GM18511 (cell line): Measurements from ENCODE around the gene SPATA9.
A peak's percentile ranks its signal among the peaks of the same experiment; 100 is the strongest.

Experiments used
- ATAC-seq: cut with Tn5 transposase; IDR thresholded peaks from one replicate; pipeline ENCODE4 v1.9.1; 2021; ENCODE audit warnings: mild to moderate bottlenecking, moderate library complexity; ENCODE audit not compliant: unreplicated experiment

SPATA9 gene, protein sequence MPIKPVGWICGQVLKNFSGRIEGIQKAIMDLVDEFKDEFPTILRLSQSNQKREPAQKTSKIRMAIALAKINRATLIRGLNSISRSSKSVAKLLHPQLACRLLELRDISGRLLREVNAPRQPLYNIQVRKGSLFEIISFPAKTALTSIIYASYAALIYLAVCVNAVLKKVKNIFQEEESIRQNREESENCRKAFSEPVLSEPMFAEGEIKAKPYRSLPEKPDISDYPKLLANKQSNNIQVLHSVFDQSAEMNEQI

DNA sequence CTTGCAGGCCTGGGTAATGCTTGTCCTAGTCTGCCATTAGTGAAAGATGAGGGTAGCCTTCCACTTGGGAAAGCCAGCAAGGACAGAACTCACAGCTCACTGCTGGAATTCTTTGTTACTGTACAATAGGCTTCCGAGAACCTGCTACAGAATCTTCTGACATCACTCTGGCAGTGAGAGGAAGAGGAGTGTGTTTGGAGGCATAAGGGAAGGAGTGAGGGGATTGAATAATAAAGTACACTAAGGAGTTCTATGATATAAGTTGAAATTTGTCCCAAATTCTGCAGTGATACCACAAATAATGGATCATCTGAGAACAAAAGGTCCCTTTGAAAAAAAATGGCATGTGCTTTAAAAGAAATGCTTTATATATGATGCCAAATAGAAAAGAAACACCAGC lies at the start of gene SPATA9:
SPATA9 (minus strand) TSS at position 101 of the 400 bp plus-strand sequence. CDS start 137 bp downstream, outside the sequence.
- ATAC-seq, result no peak

GRCh38 chr5:95731571-95732554 lies 49.1 kb upstream of the SPATA9 start:
- peak; percentile 40 for ATAC-seq

DNA sequence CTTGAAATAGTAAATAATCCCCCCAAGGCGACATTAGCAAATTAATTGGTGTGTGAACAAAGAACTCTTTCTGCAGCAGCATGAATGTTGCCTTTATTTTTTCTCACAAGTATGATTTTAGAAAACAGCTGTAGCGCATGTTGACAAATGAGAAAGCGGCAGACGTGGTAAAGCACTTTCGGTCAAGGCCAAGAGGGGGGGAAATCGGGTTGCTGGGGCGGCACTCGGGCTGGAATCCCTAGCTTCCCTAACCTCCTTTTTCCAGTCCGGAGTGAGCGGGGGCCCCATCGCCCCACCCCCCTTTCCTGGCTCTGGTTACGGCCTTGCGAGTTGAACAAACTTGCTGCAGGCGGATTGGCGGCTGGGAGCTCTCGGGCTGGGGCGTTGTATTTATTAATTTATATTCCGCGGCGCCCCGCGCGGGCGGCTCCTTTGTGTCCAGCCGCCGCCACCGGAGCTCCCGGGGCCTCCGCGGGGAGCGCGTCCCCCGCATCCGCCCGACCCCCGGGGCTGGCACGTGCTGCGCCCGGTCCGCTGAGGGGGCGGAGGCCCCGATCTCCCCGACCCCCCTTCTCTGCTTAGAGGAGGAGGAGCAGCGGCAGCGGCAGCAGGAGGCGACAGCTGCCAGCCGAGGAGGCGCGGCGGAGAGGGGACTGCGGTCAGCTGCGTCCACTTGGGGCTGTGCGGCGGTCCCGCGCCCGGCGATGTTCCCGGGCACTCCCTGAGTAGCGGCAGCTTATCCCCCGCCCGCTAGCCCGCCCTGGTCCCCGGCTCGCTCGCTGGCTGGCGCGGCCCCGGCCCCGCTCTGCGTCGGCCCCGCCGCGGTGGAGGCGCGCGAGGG lies 48.2 kb upstream of the SPATA9 start, which contains the start of gene RHOBTB3:
RHOBTB3 (plus strand) TSS at position 607 of the 841 bp plus-strand sequence. CDS start 347 bp downstream, outside the sequence.
- ATAC-seq, result peak; percentile 54

DNA sequence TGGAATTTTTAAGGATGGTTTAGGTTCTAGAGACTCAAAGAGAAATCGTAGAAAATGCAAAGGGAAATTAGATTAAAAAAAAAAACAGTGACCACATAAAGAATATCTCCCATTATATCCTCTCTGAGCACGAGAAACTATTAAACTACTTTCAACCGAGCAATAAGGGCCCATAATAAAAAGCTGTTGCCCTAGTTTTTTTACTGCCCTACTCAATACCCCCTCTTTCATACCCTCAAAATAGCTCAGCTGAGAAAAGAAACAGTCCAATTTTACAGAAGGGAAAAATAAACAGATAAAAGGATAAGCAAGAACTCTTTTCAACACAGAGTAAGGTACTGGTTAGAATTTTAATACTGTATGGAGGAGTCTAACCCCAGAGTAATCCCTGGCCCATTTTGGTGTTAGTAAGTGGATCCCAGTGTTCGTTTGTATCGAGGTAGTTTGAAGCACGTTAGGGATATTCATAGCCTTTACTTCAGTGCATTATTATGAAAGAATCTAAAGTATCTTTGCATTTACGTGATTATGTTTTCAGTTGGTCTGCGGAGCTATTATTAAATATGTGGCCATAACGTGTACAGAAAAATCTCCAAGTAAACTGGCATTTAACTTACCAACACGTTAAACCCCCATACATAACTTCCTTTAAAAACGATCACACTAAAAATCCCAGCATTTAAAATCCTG lies 47.4 kb upstream of the SPATA9 start:
- no peak for ATAC-seq

- ATAC-seq, result no peak
Observed at GRCh38 chr5:95729115-95730010, 46.6 kb upstream of the SPATA9 start.

DNA sequence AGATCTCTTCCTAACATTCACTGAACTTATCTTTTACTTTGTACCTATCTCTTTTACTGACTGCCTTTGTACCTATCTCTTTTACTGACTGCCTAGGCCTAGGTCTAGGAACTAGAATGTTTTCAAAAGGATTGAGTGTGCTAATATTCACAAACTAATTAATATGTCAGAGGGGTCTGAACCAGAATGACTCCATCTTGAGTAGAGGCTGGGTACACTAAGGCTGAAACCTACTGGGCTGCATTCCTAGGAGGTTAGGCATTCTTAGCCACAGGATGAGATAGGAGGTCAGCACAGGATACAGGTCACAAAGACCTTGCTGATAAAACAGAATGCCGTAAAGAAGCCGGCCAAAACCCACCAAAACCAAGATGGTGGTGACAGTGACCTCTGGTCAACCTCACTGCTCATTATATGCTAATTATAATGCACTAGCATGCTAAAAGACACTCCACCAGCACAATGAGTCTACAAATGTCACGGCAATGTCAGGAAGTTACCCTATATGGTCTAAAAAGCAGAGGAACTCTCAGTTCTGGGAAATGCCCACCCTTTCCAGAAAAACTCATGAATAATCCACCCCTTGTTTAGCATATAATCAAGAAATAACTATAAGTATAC lies 45.8 kb upstream of the SPATA9 start:
- no peak for ATAC-seq

DNA sequence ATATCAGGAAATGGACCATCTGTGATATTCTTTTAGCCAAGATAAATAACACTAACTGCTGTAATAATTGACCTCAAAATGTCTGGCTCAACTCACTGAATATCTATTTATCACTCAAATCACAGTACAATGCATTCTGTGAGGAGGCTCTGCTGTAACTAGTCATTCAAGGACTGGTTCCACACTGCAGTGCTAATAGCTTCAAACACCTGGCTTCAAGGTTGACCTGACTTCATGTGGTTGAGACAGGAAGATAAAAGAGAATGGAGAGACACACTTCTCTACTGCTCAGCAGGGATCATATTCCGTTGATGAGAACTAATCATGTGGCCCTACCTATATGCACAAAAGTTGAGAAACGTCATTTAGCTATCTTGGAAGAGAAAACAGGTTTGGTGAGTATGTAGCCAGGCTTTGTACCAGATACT lies 45.0 kb upstream of the SPATA9 start:
- ATAC-seq, result peak; percentile 36

GRCh38 chr5:95726811-95727763 lies 44.3 kb upstream of the SPATA9 start:
- ATAC-seq, result no peak

GRCh38 chr5:95725937-95726810 lies 43.4 kb upstream of the SPATA9 start:
- ATAC-seq, result peak; percentile 41

DNA sequence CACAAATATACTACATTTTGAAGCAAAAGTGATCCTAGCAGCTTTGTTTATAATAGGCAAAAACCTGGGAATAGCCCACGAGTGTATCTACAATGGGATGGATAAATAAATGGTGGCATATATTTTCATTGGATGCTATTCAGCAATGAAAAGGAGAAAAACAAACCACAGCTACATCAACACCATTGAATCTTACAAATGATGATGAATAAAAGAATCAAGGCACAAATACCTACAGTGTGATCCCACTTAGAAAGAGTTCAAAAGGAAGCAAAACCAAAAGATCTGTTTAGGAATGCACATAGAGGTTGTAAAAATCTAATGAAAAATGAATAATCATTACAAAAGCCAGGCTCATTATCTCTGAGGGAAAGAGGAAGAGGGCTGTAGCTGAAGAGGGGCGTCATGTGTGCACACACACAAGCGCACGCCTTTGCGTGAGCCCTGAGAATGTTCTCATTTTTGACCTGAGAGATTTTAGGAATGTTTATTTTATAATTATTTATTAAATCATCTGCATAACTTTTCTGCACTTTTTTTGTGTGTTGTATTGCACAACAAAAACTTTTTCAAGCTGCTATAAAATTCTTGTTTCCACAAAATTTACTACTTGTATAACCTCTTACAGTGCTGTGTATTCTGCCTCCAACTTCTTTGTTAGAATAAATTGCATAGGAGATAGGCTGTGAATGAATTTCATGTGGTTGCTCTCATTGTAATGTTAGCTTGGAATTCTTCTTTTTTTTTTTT lies 42.5 kb upstream of the SPATA9 start:
- ATAC-seq, result no peak

DNA sequence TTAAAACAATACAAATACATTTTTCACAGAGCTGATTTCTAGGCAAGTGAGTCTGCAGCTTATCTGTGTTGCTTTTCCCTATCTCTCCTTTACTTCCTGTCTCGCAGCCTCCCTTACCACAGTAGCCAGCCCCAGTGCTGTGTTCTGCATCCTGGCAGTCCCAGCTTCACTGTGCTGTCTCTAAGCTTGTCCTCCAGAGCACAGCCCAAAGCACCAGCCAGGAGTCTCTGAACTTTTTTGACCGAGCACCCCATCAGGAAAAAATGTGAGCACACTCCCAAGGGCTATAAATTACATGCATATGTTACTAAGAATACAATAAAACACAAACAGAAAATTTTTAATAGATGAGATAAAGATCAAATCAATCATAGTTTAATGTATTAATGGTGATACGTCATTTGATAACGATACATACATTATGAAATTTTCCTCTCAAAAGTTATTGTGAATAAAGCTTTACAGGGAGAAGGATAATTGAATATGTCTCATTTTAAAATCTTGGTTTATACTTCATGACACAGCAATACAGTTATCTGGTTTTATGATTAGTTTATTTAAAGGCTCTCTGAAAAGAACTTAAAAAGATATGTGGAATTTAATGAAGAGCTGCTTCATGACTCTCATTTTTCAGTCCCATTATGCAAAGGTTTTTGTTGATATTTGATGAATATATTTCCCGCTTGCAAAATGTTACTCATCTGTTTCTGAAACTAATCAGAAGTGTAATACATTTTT lies 41.0 kb upstream of the SPATA9 start:
- no peak for ATAC-seq

GRCh38 chr5:95721582-95722295 lies 38.9 kb upstream of the SPATA9 start:
- ATAC-seq, result no peak

- no peak for ATAC-seq
Observed at GRCh38 chr5:95720094-95720786, 37.4 kb upstream of the SPATA9 start.

GRCh38 chr5:95718738-95719137 lies 35.9 kb upstream of the SPATA9 start:
- ATAC-seq, result no peak
